Measurements from ENCODE around the gene TOGARAM1.

TOGARAM1 gene

DNA sequence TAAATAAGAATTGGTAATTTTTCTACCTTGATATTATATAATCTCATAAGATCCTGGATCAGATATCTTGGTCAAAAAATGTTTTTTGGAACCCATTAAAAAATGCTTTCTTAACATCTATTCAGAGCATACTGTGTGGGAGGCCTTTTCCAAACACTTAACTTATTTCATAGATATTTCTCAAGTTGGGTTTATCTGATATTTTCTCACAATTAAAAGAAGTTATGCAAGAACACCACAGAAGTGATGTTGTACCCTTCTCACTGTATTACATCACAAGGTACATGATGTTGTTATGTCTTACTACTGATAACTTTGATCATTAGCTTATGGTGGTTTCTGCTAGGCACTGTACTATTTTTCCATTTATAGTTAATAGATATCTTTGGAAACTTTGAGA lies 98.6 kb downstream of the TOGARAM1 start:
- no peak for DNase-seq (ENCODE audit: low read depth)
- in situ Hi-C loops (cut with HindIII; ENCODE audit: low sequenced_read_pairs): no loop called here
- TF ChIP-seq CTCF (IDR thresholded peaks at IDR 0.05; ENCODE audit: low read depth, low read length, missing control alignments): no peak
- H3K4me3 ChIP-seq (ENCODE audit: low read depth, low read length): no peak overlapping the region

- no peak overlapping the region for H3K4me3 ChIP-seq (ENCODE audit: low read depth, low read length)
- TF ChIP-seq CTCF (IDR thresholded peaks at IDR 0.05; ENCODE audit: low read depth, low read length, missing control alignments): no peak
- in situ Hi-C loops (cut with HindIII; ENCODE audit: low sequenced_read_pairs): no loop called here
- no peak for DNase-seq (ENCODE audit: low read depth)
Measured at GRCh38 chr14:45065540-45065939, 103.5 kb downstream of the TOGARAM1 start.

GRCh38 chr14:45065956-45066355 lies 104.0 kb downstream of the TOGARAM1 start:
- DNase-seq (ENCODE audit: low read depth): no peak
- in situ Hi-C loops (cut with HindIII; ENCODE audit: low sequenced_read_pairs): no loop called here
- H3K4me3 ChIP-seq (ENCODE audit: low read depth, low read length): no peak overlapping the region
- no peak for TF ChIP-seq CTCF (IDR thresholded peaks at IDR 0.05; ENCODE audit: low read depth, low read length, missing control alignments)

- in situ Hi-C loops (cut with HindIII; ENCODE audit: low sequenced_read_pairs): no loop called here
- H3K4me3 ChIP-seq (ENCODE audit: low read depth, low read length): no peak overlapping the region
- no peak for DNase-seq (ENCODE audit: low read depth)
- no peak for TF ChIP-seq CTCF (IDR thresholded peaks at IDR 0.05; ENCODE audit: low read depth, low read length, missing control alignments)
Measured at GRCh38 chr14:45066667-45067066, 104.7 kb downstream of the TOGARAM1 start.

DNA sequence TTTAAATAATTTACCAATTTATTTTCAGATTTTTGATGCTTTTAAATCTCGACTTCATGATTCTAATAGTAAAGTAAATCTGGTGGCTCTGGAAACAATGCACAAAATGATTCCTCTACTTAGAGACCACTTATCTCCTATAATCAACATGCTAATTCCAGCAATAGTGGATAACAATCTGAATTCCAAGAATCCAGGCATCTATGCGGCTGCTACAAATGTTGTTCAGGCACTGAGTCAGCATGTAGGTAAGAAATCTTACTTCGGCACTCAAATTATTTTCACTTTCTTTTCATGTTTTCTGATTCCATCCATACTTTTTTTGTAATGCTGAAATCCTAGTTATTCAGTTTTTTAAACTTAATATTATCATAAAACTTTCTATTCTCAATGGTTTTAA lies 106.4 kb downstream of the TOGARAM1 start:
- TF ChIP-seq CTCF (IDR thresholded peaks at IDR 0.05; ENCODE audit: low read depth, low read length, missing control alignments): no peak
- H3K4me3 ChIP-seq (ENCODE audit: low read depth, low read length): no peak overlapping the region
- in situ Hi-C loops (cut with HindIII; ENCODE audit: low sequenced_read_pairs): no loop called here
- no peak for DNase-seq (ENCODE audit: low read depth)

DNA sequence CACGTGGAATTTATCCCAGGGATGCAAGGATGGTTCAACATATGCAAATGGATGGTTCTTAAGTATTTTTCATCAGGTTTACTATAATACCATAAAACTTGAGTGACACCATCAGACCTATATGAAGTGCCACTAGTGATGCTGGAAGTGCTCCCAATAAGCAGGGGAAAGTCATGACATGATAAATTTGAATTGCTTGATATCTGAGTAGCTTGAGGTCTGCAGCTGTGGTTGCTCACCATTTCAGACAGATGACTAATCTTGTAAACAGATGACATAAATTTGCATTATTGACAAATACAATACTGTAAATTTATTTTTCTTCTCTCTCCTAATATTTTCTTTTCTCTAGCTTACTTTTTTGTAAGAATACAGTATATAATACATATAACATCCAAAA lies 108.2 kb downstream of the TOGARAM1 start:
- in situ Hi-C loops (cut with HindIII; ENCODE audit: low sequenced_read_pairs): no loop called here
- no peak for TF ChIP-seq CTCF (IDR thresholded peaks at IDR 0.05; ENCODE audit: low read depth, low read length, missing control alignments)
- DNase-seq (ENCODE audit: low read depth): no peak
- H3K4me3 ChIP-seq (ENCODE audit: low read depth, low read length): no peak overlapping the region

DNA sequence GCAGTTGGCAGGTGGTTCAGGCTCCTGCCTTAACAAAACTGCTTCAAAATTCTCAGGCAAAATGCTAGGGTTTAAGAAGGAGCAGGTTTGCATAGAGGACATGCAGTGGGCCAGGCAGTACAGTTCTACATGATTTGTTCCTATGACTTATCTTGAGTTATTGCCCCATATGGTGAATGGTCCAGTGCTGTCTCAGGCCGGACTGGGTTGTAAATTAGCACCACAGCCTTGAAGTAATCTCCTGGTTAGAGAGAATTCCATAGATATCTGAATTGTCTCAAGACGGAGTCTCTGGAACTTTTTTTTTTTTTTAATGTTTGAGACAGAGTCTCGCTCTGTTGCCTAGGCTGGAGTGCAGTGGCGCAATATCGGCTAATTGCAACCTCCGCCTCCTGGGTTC lies 110.1 kb downstream of the TOGARAM1 start:
- no peak overlapping the region for H3K4me3 ChIP-seq (ENCODE audit: low read depth, low read length)
- DNase-seq (ENCODE audit: low read depth): no peak
- no peak for TF ChIP-seq CTCF (IDR thresholded peaks at IDR 0.05; ENCODE audit: low read depth, low read length, missing control alignments)
- in situ Hi-C loops (cut with HindIII; ENCODE audit: low sequenced_read_pairs): no loop called here
